Heart right ventricle (tissue), 16 donors: ENCODE results near the gene NUP93. TPM values are rescaled to one million over a fixed set of nuclear protein-coding genes. Genes with fewer than 3 reads are reported as not detected.

Experiments used
- ATAC-seq, 8 donors: fragments of 200-7000 bp; cut with Tn5 transposase; one replicate each; pipeline ENCODE4 v1.9.1; 2020; ENCODE audit warnings: mild to moderate bottlenecking in 8 of 8, moderate library complexity in 8 of 8, moderate number of reproducible peaks in 1 of 8
- DNase-seq, 2 donors: peaks; one replicate each; pipeline ENCODE4 v3.0.0-alpha.2; 2020
- H3K27ac ChIP-seq, 10 donors: fragments of 200-600 bp; sonication (generic) in 2 of 10; one replicate each; pipeline versions ENCODE4 v1.5.0 to v1.8.0; 2020 to 2022; ENCODE audit warnings: mild to moderate bottlenecking in 3 of 10
- H3K27me3 ChIP-seq, 7 donors: fragments of 200-600 bp; one replicate each; pipeline ENCODE4 v1.8.0; 2021 to 2022; ENCODE audit warnings: mild to moderate bottlenecking in 2 of 7
- H3K36me3 ChIP-seq, 9 donors: fragments of 200-600 bp; sonication (generic) in 1 of 9; one replicate each; pipeline versions ENCODE4 v1.5.0 to v1.8.0; 2020 to 2022; ENCODE audit warnings: mild to moderate bottlenecking in 2 of 9
- H3K4me1 ChIP-seq, 9 donors: fragments of 200-600 bp; sonication (generic) in 1 of 9; one replicate each; pipeline versions ENCODE4 v1.5.0 to v1.8.0; 2020 to 2022; ENCODE audit warnings: mild to moderate bottlenecking in 4 of 9
- H3K4me3 ChIP-seq, 10 donors: fragments of 200-600 bp; sonication (generic) in 2 of 10; one replicate each; pipeline versions ENCODE4 v1.5.0 to v1.8.0; 2020 to 2022; ENCODE audit warnings: mild to moderate bottlenecking in 7 of 10, moderate library complexity in 2 of 10
- H3K9me3 ChIP-seq, 11 donors: fragments of 200-600 bp in 10 of 11; sonication (generic) in 2 of 11; one replicate each; pipeline versions ENCODE4 v1.5.0 to v1.8.0; 2013 to 2022; ENCODE audit warnings: mild to moderate bottlenecking in 2 of 11, control low read depth in 1 of 11, moderate library complexity in 1 of 11
- WGBS, 2 donors: extraction: QIAGEN DNeasy Blood & Tissue Kit; methylation state at CpG; one replicate each; pipeline ENCODE4 v1.1.7; 2013; ENCODE audit warnings: inconsistent platforms in 1 of 2; 5-methylcytosine and 5-hydroxymethylcytosine counted together
- intact Hi-C, 10 donors: fragments of 100-400 bp; cut with DNase I; formaldehyde crosslinking; loops; one replicate each; pipeline versions ENCODE4 v1.11.1 to v1.14.2; 2022
- polyA plus RNA-seq, 2 donors: library from polyadenylated mRNA; stranded (reverse); fragments of 200-250 nt; gene quantifications; one replicate each; pipeline ENCODE4 v1.2.3, GENCODE V29; 2013
- total RNA-seq, 10 donors: library from RNA; stranded (reverse); fragmentation: NEBNext Ultra II Directional in 3 of 10; extraction: Animal tissue kit (Norgen Biotek cat#: 25700) in 3 of 10; gene quantifications; one replicate each; pipeline versions ENCODE4 v1.2.1 to v1.2.4, GENCODE V29; 2021 to 2023
- TF ChIP-seq, protein P1 (sequence below), 9 donors: fragments of 200-600 bp; sonication (generic) in 2 of 9; IDR thresholded peaks; one replicate each; pipeline versions ENCODE4 v1.5.0 to v1.8.0; 2021 to 2022; ENCODE audit warnings: antibody characterized with exemption in 9 of 9, mild to moderate bottlenecking in 5 of 9, moderate library complexity in 1 of 9
- donor health status: Arrhythmogenic right ventricular cardiomyopathy.
- donor health status: ischemic (EF 13 %, LVEDD 7.1; RV severe dilation, severe dysfunction).
- donor health status: healthy with polysubstance abuse.
- donor health status: DM: no; HTN: yes; CAD: no.
- donor health status: DM: no; HTN: no; CAD: no.
- donor health status: ischemic (EF 25% LVEDD 6.9; RV normal size, moderate dysfunction).
- donor health status: ischemic (EF 25% LVEDD 5.7; RV mildly dilated, moderate dysfunction).
- donor health status: healthy.
- donor health status: DM: yes; HTN: yes; CAD: no.
- donor health status: Ischemic cardiomyopathy.
- donor health status: ischemic (EF 35%, LVEDD 5.7; RV mildly dilated, moderate dysfunction).
- donor health status: nonischemic (EF 11% LVEDD 7.7; RV severe dilation, severe dysfunction).
- donor health status: DM: yes; HTN: yes; CAD: no.
- donor health status: PGD.
- donor health status: ischemic (EF 29% LVEDD 5.4; RV normal size, mild dysfunction).
- donor health status: nonischemic (EF 23%, LVEDD 6.1; RV moderate dilation, normal function).

Gene NUP93
- total and polyA plus RNA-seq, 12 donors = 25.4 to 34.8 (median 27.6) TPM

GRCh38 chr16:56783344-56783743 is 53.4 kb downstream of the NUP93 start:
- intact Hi-C loops = no loop called here
- Histone ChIP-seq H3K36me3 (no peaks in the 10 kb centered on the region), H3K4me1 (peaks cover 0 to 6% (median 0%) of the 10 kb centered on the region in 9 donors), H3K27me3 (no peaks in the 10 kb centered on the region), H3K9me3 (no peaks in the 10 kb centered on the region), H3K27ac (no peak overlapping the region), H3K4me3 (no peak overlapping the region)
- ATAC-seq (no peak), DNase-seq (no peak)
- TF ChIP-seq, protein P1, sequence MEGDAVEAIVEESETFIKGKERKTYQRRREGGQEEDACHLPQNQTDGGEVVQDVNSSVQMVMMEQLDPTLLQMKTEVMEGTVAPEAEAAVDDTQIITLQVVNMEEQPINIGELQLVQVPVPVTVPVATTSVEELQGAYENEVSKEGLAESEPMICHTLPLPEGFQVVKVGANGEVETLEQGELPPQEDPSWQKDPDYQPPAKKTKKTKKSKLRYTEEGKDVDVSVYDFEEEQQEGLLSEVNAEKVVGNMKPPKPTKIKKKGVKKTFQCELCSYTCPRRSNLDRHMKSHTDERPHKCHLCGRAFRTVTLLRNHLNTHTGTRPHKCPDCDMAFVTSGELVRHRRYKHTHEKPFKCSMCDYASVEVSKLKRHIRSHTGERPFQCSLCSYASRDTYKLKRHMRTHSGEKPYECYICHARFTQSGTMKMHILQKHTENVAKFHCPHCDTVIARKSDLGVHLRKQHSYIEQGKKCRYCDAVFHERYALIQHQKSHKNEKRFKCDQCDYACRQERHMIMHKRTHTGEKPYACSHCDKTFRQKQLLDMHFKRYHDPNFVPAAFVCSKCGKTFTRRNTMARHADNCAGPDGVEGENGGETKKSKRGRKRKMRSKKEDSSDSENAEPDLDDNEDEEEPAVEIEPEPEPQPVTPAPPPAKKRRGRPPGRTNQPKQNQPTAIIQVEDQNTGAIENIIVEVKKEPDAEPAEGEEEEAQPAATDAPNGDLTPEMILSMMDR (IDR thresholded peaks at IDR 0.05) = no peak
- WGBS, 2 donors = 93 to 94% methylated on average over 5 of the region's 5 CpGs

DNA sequence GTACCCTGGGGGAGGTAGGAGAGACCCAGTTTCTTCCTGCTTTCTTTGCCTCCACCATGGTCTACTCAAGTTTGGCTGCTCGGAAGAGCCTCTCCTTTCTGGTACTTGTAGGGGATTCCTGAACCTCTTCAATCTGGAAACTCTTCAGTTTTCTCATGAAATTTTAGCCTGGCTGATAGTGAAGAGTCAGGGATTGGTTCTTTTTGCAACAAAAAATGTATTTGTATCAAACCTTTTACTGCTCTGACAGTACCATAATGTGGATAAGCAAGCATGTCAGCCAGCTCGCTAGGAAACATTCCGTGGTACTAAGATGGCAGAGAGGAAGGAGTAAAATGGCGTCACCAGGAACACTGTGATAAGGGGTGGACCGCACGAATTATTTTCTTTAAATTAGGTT is 55.4 kb downstream of the NUP93 start:
- H3K4me3 ChIP-seq = no peak overlapping the region
- DNase-seq (no peak), ATAC-seq (no peak)
- TF ChIP-seq, protein P1 (IDR thresholded peaks at IDR 0.05) = no peak
- intact Hi-C loops = no loop called here
- no peaks in the 10 kb centered on the region for H3K36me3 ChIP-seq
- no peak overlapping the region for H3K27ac ChIP-seq
- 97% methylated on average over 6 of the region's 6 CpGs for WGBS, 2 donors
- H3K4me1 ChIP-seq = peaks cover 0 to 6% (median 0%) of the 10 kb centered on the region in 9 donors
- no peaks in the 10 kb centered on the region for H3K9me3 ChIP-seq
- H3K27me3 ChIP-seq = no peaks in the 10 kb centered on the region

DNA sequence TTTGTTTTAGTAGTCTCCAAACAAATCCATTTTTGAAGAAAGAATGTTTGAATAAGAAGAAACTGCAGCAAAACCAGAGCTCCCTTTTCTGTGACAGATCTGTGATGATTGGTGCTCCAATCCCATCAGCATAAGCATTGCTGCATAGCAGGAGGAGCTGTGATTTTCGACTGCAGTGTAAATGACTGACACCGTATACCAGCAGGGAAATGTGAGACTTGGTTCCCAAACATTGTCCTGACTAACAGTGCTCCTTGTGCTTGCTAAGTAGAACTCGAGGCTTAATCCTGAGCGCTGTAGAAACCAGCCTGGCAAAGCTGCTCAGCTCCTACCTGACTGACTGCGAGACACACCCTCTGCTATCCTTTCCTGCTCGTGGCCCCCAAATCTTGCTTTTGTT is 57.2 kb downstream of the NUP93 start:
- intact Hi-C loops = no loop called here
- Histone ChIP-seq H3K9me3 (no peaks in the 10 kb centered on the region), H3K27me3 (no peaks in the 10 kb centered on the region), H3K4me3 (no peak overlapping the region), H3K36me3 (no peaks in the 10 kb centered on the region), H3K4me1 (peaks cover 0 to 3% (median 0%) of the 10 kb centered on the region in 9 donors), H3K27ac (no peak overlapping the region)
- ATAC-seq (no peak), DNase-seq (no peak)
- 81 to 86% methylated on average over 6 of the region's 6 CpGs for WGBS, 2 donors
- TF ChIP-seq, protein P1 (IDR thresholded peaks at IDR 0.05) = no peak

GRCh38 chr16:56788435-56788834 is 58.5 kb downstream of the NUP93 start:
- H3K27me3 ChIP-seq = no peaks in the 10 kb centered on the region
- DNase-seq (no peak), ATAC-seq (no peak)
- H3K27ac ChIP-seq = no peak overlapping the region
- H3K4me1 ChIP-seq = peaks cover 0 to 3% (median 0%) of the 10 kb centered on the region in 9 donors
- TF ChIP-seq, protein P1 (IDR thresholded peaks at IDR 0.05) = no peak
- 92% methylated on average over 4 of the region's 4 CpGs for WGBS, 2 donors
- intact Hi-C loops = no loop called here
- no peaks in the 10 kb centered on the region for H3K36me3 ChIP-seq
- H3K4me3 ChIP-seq = no peak overlapping the region
- no peaks in the 10 kb centered on the region for H3K9me3 ChIP-seq
